ENCODE results near the gene ECE1. TPM values are rescaled to one million over a fixed set of nuclear protein-coding genes. Genes with fewer than 3 reads are reported as not detected.

The ECE1 gene
- total and polyA plus RNA-seq, 10 of the 15 experiments (the other 5 are each of a cell fraction or from before 2014, with no cell fraction given) = 0.97 to 81.0 (median 37.0) TPM

- POLR2A ChIA-PET = no interaction called here
- RAD21 ChIA-PET (ENCODE audit: unreplicated experiment) = interaction anchor here (0.6 to 2.1 kb wide), 2 partner anchors 122 to 128 kb away, joined by 3 to 6 read pairs; no protein-coding TSS in a partner anchor
- H3K27me3 ChIP-seq (replicated peaks in 1 of 2; ENCODE audit: control insufficient read depth in 2 of 2, insufficient read depth in 2 of 2, low read length in 1 of 2) = no peaks in the 10 kb centered on the region
- no TSS peak for BruUV-seq (replicated peaks)
- ATAC-seq (no peak), DNase-seq (ENCODE audit: low read depth, low spot score) (no peak), FAIRE-seq (no peak)
- no peak overlapping the region for H3K4me2 ChIP-seq (ENCODE audit: control insufficient read depth, insufficient read depth)
- no peak overlapping the region for H3K4me3 ChIP-seq
- WGBS (ENCODE audit: insufficient coverage, insufficient replicate concordance, low lambda C conversion rate, missing lambda C conversion rate) = 78% methylated on average over 20 of the region's 20 CpGs
- H3K27ac ChIP-seq (ENCODE audit: control insufficient read depth, insufficient read depth) = no peak overlapping the region
- H3K79me2 ChIP-seq (ENCODE audit: control insufficient read depth, insufficient read depth, low read length) = no peaks in the 10 kb centered on the region
- H3K4me1 ChIP-seq (ENCODE audit: control insufficient read depth, insufficient read depth, low read length) = no peaks in the 10 kb centered on the region
- SMC1A ChIA-PET (ENCODE audit: uncharacterized antibody, unreplicated experiment) = interaction anchor here (0.9 to 1.6 kb wide), 2 partner anchors 11 to 15 kb away, joined by 3 to 7 read pairs; no protein-coding TSS in a partner anchor
- in situ Hi-C loops (cut with MboI) = no loop called here
- CTCF ChIA-PET = interaction anchor here (0.6 to 3.8 kb wide), 5 partner anchors 7 to 293 kb away, joined by 3 to 13 read pairs (median 5); no protein-coding TSS in a partner anchor
- H4K20me1 ChIP-seq (ENCODE audit: control insufficient read depth, insufficient read depth) = no peaks in the 10 kb centered on the region
- no peak overlapping the region for H3K9ac ChIP-seq (ENCODE audit: control insufficient read depth, insufficient read depth, low read length)
- intact Hi-C loops (cut with micrococcal nuclease; ENCODE audit: unreplicated experiment) = no loop called here
- no peak overlapping the region for H2AFZ ChIP-seq (ENCODE audit: control insufficient read depth, low read depth, low read length)
- peaks cover 10 to 11% of the 10 kb centered on the region in 2 experiments; a peak in 3 of 4 replicates for H3K36me3 ChIP-seq (ENCODE audit: control insufficient read depth in 2 of 2, insufficient read depth in 2 of 2, low read length in 1 of 2)
- no peak for TF ChIP-seq SRF (IDR thresholded peaks at IDR 0.05; ENCODE audit: low read depth in 2 of 2, low read length in 2 of 2)
- TF ChIP-seq BRCA1 (IDR thresholded peaks at IDR 0.05; ENCODE audit: low read depth, low read length) = no peak
- TF ChIP-seq GABPA (IDR thresholded peaks at IDR 0.05; ENCODE audit: low read depth) = no peak
- H3K9me3 ChIP-seq (replicated peaks; ENCODE audit: control insufficient read depth, insufficient read depth, low read length) = no peaks in the 10 kb centered on the region
Observed at GRCh38 chr1:21246905-21247642, 43.2 kb downstream of the ECE1 start.

- POLR2A ChIA-PET = no interaction called here
- no peak overlapping the region for H3K9ac ChIP-seq (ENCODE audit: control insufficient read depth, insufficient read depth, low read length)
- in situ Hi-C loops (cut with MboI) = no loop called here
- TF ChIP-seq CHD2 (IDR thresholded peaks at IDR 0.05; ENCODE audit: borderline replicate concordance, low read depth, low read length) = no peak
- TF ChIP-seq EP300 (IDR thresholded peaks at IDR 0.05; ENCODE audit: borderline replicate concordance in 1 of 2, control insufficient read depth in 1 of 2, low read depth in 2 of 2, low read length in 2 of 2) = no peak
- TF ChIP-seq KLF5 (IDR thresholded peaks at IDR 0.05; ENCODE audit: partially characterized antibody) = no peak
- TF ChIP-seq PAX8 (IDR thresholded peaks at IDR 0.05) = no peak
- TF ChIP-seq SREBF2 (IDR thresholded peaks at IDR 0.05; ENCODE audit: low read length) = no peak
- no peak for TF ChIP-seq CEBPB (IDR thresholded peaks at IDR 0.05; ENCODE audit: borderline replicate concordance in 1 of 2, low read depth in 2 of 2, low read length in 2 of 2)
- no peak for TF ChIP-seq MAX (IDR thresholded peaks at IDR 0.05; ENCODE audit: low read depth, low read length)
- TF ChIP-seq ELK1 (IDR thresholded peaks at IDR 0.05; ENCODE audit: low read depth, low read length) = no peak
Observed at GRCh38 chr1:21245688-21246229, 44.5 kb downstream of the ECE1 start.

More at GRCh38 chr1:21245688-21246229, 44.5 kb downstream of the ECE1 start:
- no peak overlapping the region for H2AFZ ChIP-seq (ENCODE audit: control insufficient read depth, low read depth, low read length)
- 72% methylated on average over 4 of the region's 4 CpGs for WGBS (ENCODE audit: insufficient coverage, insufficient replicate concordance, low lambda C conversion rate, missing lambda C conversion rate)
- ATAC-seq = no peak
- DNase-seq (ENCODE audit: low read depth, low spot score) = no peak
- ChIA-PET CTCF (interaction anchor here (0.6 to 3.8 kb wide), 8 partner anchors 9 to 161 kb away, joined by 3 to 13 read pairs (median 5); no protein-coding TSS in a partner anchor), SMC1A (ENCODE audit: uncharacterized antibody, unreplicated experiment) (interaction anchor here (1.3 to 2.9 kb wide), 2 partner anchors 41 to 122 kb away, joined by 4 to 10 read pairs; no protein-coding TSS in a partner anchor), RAD21 (ENCODE audit: unreplicated experiment) (no interaction called here)
- no peaks in the 10 kb centered on the region for H3K27me3 ChIP-seq (replicated peaks in 1 of 2; ENCODE audit: control insufficient read depth in 2 of 2, insufficient read depth in 2 of 2, low read length in 1 of 2)
- no peaks in the 10 kb centered on the region for H3K9me3 ChIP-seq (replicated peaks; ENCODE audit: control insufficient read depth, insufficient read depth, low read length)
- no peak overlapping the region for H3K4me3 ChIP-seq
- no peaks in the 10 kb centered on the region for H4K20me1 ChIP-seq (ENCODE audit: control insufficient read depth, insufficient read depth)
- H3K27ac ChIP-seq (ENCODE audit: control insufficient read depth, insufficient read depth) = no peak overlapping the region
- peaks cover 8 to 10% of the 10 kb centered on the region in 2 experiments; a peak in 3 of 4 replicates for H3K36me3 ChIP-seq (ENCODE audit: control insufficient read depth in 2 of 2, insufficient read depth in 2 of 2, low read length in 1 of 2)
- H3K4me1 ChIP-seq (ENCODE audit: control insufficient read depth, insufficient read depth, low read length) = no peaks in the 10 kb centered on the region
- no TSS peak for BruUV-seq (replicated peaks)
- no peak overlapping the region for H3K4me2 ChIP-seq (ENCODE audit: control insufficient read depth, insufficient read depth)
- no peak for FAIRE-seq
- intact Hi-C loops (cut with micrococcal nuclease; ENCODE audit: unreplicated experiment) = no loop called here
- H3K79me2 ChIP-seq (ENCODE audit: control insufficient read depth, insufficient read depth, low read length) = no peaks in the 10 kb centered on the region

Measured in GM12878 (cell line).